HEK293 (cell line): ENCODE results near the gene CCDC170.

ENCODE experiments used
- CTCF ChIA-PET: fragments of 350-600 bp; formaldehyde crosslinking; extraction: SDS; loops from one replicate; lab custom pipeline; 2021; ENCODE audit warnings: antibody characterized with exemption; lab: Yijun Ruan, JAX
- POLR2A ChIA-PET: fragments of 300-600 bp; formaldehyde crosslinking; extraction: SDS; loops from one replicate; lab custom pipeline; 2020; ENCODE audit warnings: antibody characterized with exemption, inconsistent platforms; lab: Yijun Ruan, JAX
- H3K27ac ChIP-seq: fragments of 200-500 bp; sonication (Bioruptor generic); 2 replicates; pipeline ENCODE4 v1.5.1; 2014; ENCODE audit warnings: low read depth, low read length, control low read depth, inconsistent platforms; ENCODE audit errors: extremely low read depth
- H3K36me3 ChIP-seq, 2 experiments: fragments of 200-500 bp in 1 of 2; sonication (Bioruptor generic) in 1 of 2; 1 replicate in 1 of 2; 2 replicates in 1 of 2; pipeline ENCODE4 v1.5.1; 2014 to 2017; ENCODE audit warnings: inconsistent platforms in 2 of 2, low read length in 2 of 2; ENCODE audit not compliant: control insufficient read depth in 2 of 2, insufficient read depth in 1 of 2
- H3K4me1 ChIP-seq: fragments of 200-500 bp; sonication (Bioruptor generic); 2 replicates; pipeline ENCODE4 v1.5.1; 2014; ENCODE audit warnings: mild to moderate bottlenecking, low read length, inconsistent platforms; ENCODE audit not compliant: control insufficient read depth, insufficient read depth
- H3K4me3 ChIP-seq: 2 replicates; pipeline ENCODE4 v1.5.1; 2011; ENCODE audit warnings: low read depth, mild to moderate bottlenecking, control low read depth, low read length, moderate library complexity
- H3K9me3 ChIP-seq: fragments of 200-500 bp; sonication (Bioruptor generic); 2 replicates; pipeline ENCODE4 v1.5.1; 2014; ENCODE audit warnings: low read depth, low read length, inconsistent platforms; ENCODE audit not compliant: control insufficient read depth, insufficient read depth
- BCL11B ChIP-seq: fragments of 450-650 bp; formaldehyde crosslinking; IDR thresholded peaks from 2 replicates; pipeline ENCODE4 v1.5.1; 2016; ENCODE audit warnings: low read depth, missing biosample characterization, missing genetic modification characterization
- GLI2 ChIP-seq: fragments of 450-650 bp; formaldehyde crosslinking; IDR thresholded peaks from 2 replicates; pipeline ENCODE4; 2017; ENCODE audit warnings: missing biosample characterization, missing genetic modification characterization, low read depth, borderline replicate concordance
- KLF1 ChIP-seq: fragments of 450-650 bp; formaldehyde crosslinking; IDR thresholded peaks from 2 replicates; pipeline ENCODE4 v1.5.1; 2016; ENCODE audit warnings: missing biosample characterization, missing genetic modification characterization
- KLF7 ChIP-seq: fragments of 450-650 bp; formaldehyde crosslinking; IDR thresholded peaks from 2 replicates; pipeline ENCODE4 v1.5.1; 2016; ENCODE audit warnings: missing biosample characterization, missing genetic modification characterization, borderline replicate concordance
- SP7 ChIP-seq: fragments of 450-650 bp; formaldehyde crosslinking; IDR thresholded peaks from 2 replicates; pipeline ENCODE4 v1.5.1; 2016; ENCODE audit warnings: missing biosample characterization, missing genetic modification characterization
- ZEB2 ChIP-seq: fragments of 450-650 bp; formaldehyde crosslinking; IDR thresholded peaks from 2 replicates; pipeline ENCODE4 v1.5.1; 2016; ENCODE audit warnings: missing biosample characterization, missing genetic modification characterization
- ZNF138 ChIP-seq: fragments of 450-650 bp; formaldehyde crosslinking; IDR thresholded peaks from 2 replicates; pipeline ENCODE4 v1.5.1; 2016; ENCODE audit warnings: missing biosample characterization, missing genetic modification characterization, borderline replicate concordance
- ZNF140 ChIP-seq: fragments of 450-650 bp; formaldehyde crosslinking; IDR thresholded peaks from 2 replicates; pipeline ENCODE4 v1.5.1; 2016; ENCODE audit warnings: missing biosample characterization, missing genetic modification characterization
- ZNF2 ChIP-seq: fragments of 450-650 bp; formaldehyde crosslinking; IDR thresholded peaks from 2 replicates; pipeline ENCODE4 v1.5.1; 2016; ENCODE audit warnings: missing biosample characterization, missing genetic modification characterization
- ZNF311 ChIP-seq: fragments of 450-650 bp; formaldehyde crosslinking; IDR thresholded peaks from 2 replicates; pipeline ENCODE4 v1.5.1; 2017; ENCODE audit warnings: missing biosample characterization, missing genetic modification characterization, borderline replicate concordance
- ZNF366 ChIP-seq: fragments of 450-650 bp; formaldehyde crosslinking; conservative IDR thresholded peaks from 2 replicates; pipeline ENCODE4 v1.5.1; 2016; ENCODE audit warnings: missing biosample characterization, missing genetic modification characterization
- ZNF37A ChIP-seq: fragments of 450-650 bp; IDR thresholded peaks from 2 replicates; pipeline ENCODE4 v1.5.1; 2018; ENCODE audit warnings: missing biosample characterization, missing genetic modification characterization
- ZNF416 ChIP-seq: fragments of 450-650 bp; formaldehyde crosslinking; IDR thresholded peaks from 2 replicates; pipeline ENCODE4 v1.5.1; 2016; ENCODE audit warnings: missing biosample characterization, missing genetic modification characterization
- ZNF521 ChIP-seq: fragments of 450-650 bp; formaldehyde crosslinking; IDR thresholded peaks from 2 replicates; pipeline ENCODE4 v1.5.1; 2017; ENCODE audit warnings: missing biosample characterization, mild to moderate bottlenecking, missing genetic modification characterization
- ZNF530 ChIP-seq: fragments of 450-650 bp; formaldehyde crosslinking; IDR thresholded peaks from 2 replicates; pipeline ENCODE4 v1.5.1; 2016; ENCODE audit warnings: low read depth, missing biosample characterization, missing genetic modification characterization
- ZNF558 ChIP-seq: fragments of 450-650 bp; formaldehyde crosslinking; IDR thresholded peaks from 2 replicates; pipeline ENCODE4 v1.5.1; 2016; ENCODE audit warnings: missing biosample characterization, missing genetic modification characterization
- ZNF658 ChIP-seq: fragments of 450-650 bp; formaldehyde crosslinking; IDR thresholded peaks from 2 replicates; pipeline ENCODE4; 2016; ENCODE audit warnings: missing biosample characterization, missing genetic modification characterization
- ZNF792 ChIP-seq: fragments of 450-650 bp; formaldehyde crosslinking; IDR thresholded peaks from 2 replicates; pipeline ENCODE4 v1.5.1; 2016; ENCODE audit warnings: missing biosample characterization, missing genetic modification characterization
- ZNF837 ChIP-seq: fragments of 450-650 bp; formaldehyde crosslinking; IDR thresholded peaks from 2 replicates; pipeline ENCODE4 v1.5.1; 2016; ENCODE audit warnings: missing biosample characterization, missing genetic modification characterization
- ZSCAN16 ChIP-seq: fragments of 450-650 bp; formaldehyde crosslinking; IDR thresholded peaks from 2 replicates; pipeline ENCODE4 v1.5.1; 2016; ENCODE audit warnings: missing biosample characterization, missing genetic modification characterization
- ZXDB ChIP-seq: fragments of 450-650 bp; formaldehyde crosslinking; IDR thresholded peaks from 2 replicates; pipeline ENCODE4 v1.5.1; 2016; ENCODE audit warnings: missing biosample characterization, missing genetic modification characterization
- TF ChIP-seq, protein P1 (sequence below): fragments of 450-650 bp; formaldehyde crosslinking; IDR thresholded peaks from 2 replicates; pipeline ENCODE4 v1.5.1; 2016; ENCODE audit warnings: missing biosample characterization, missing genetic modification characterization
- TF ChIP-seq, protein P2 (sequence below): fragments of 450-650 bp; formaldehyde crosslinking; IDR thresholded peaks from 2 replicates; pipeline ENCODE4 v1.5.1; 2016; ENCODE audit warnings: missing biosample characterization, missing genetic modification characterization
- TF ChIP-seq, protein P3 (sequence below): fragments of 450-650 bp; formaldehyde crosslinking; IDR thresholded peaks from 2 replicates; pipeline ENCODE4 v1.5.1; 2016; ENCODE audit warnings: missing biosample characterization, missing genetic modification characterization
- TF ChIP-seq, protein P4 (sequence below): fragments of 450-650 bp; formaldehyde crosslinking; IDR thresholded peaks from 2 replicates; pipeline ENCODE4 v1.5.1; 2016; ENCODE audit warnings: missing biosample characterization, missing genetic modification characterization
- TF ChIP-seq, protein P5 (sequence below): sonication (generic); formaldehyde crosslinking; IDR thresholded peaks from 2 replicates; pipeline ENCODE4 v1.8.1; 2022; ENCODE audit warnings: mild to moderate bottlenecking, moderate library complexity, missing genetic modification reagents
- TF ChIP-seq, protein P6 (sequence below): fragments of 450-650 bp; formaldehyde crosslinking; IDR thresholded peaks from 2 replicates; pipeline ENCODE4 v1.5.1; 2017; ENCODE audit warnings: missing biosample characterization, missing genetic modification characterization

Gene CCDC170

DNA sequence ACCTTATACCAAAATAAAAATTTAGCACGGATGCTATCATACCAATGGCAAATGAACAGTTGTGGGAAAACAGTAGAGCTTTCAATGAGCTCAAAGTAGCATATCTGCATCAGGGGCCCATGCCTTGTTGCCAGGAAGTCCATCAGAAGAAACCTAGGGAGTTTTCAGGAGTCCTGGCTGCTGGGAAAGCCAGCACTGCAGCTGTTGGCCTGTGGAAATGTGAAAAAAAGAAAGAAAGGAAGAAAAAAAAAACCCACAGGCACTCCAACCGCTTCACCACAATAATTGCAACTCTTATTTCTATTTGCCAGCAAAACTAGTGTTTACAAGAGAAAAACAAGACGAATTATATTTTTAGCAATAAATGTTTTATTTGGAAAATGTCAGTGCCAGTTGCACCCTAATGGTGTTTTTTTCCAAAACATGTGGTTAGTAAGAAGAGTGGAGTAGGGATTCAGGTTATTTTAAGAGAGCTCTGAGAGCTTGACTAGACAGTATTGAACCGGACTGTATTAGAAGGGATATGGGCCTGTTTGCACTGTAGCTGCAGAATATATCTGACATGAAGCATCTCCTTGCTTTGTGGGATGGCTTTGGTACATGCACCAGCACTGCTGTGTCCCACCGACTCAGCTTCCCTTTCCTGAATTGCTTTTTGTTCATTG lies 137.3 kb downstream of the CCDC170 start:
- Histone ChIP-seq H3K9me3 (no peaks in the 10 kb centered on the region), H3K36me3 (no peaks in the 10 kb centered on the region), H3K4me3 (no peak overlapping the region), H3K4me1 (peaks cover 2% of the 10 kb centered on the region; the same call in 1 of the 2 replicates), H3K27ac (no peak overlapping the region)
- TF ChIP-seq ZXDB, result no peak
- no peak for TF ChIP-seq ZNF366
- TF ChIP-seq SP7 (tag by site-specific recombination), result no peak
- TF ChIP-seq ZNF416 (tag by site-specific recombination), result no peak
- no peak for TF ChIP-seq ZNF2 (tag by site-specific recombination)
- no peak for TF ChIP-seq ZEB2
- no peak for TF ChIP-seq ZNF792 (tag by site-specific recombination)
- TF ChIP-seq, protein P1, sequence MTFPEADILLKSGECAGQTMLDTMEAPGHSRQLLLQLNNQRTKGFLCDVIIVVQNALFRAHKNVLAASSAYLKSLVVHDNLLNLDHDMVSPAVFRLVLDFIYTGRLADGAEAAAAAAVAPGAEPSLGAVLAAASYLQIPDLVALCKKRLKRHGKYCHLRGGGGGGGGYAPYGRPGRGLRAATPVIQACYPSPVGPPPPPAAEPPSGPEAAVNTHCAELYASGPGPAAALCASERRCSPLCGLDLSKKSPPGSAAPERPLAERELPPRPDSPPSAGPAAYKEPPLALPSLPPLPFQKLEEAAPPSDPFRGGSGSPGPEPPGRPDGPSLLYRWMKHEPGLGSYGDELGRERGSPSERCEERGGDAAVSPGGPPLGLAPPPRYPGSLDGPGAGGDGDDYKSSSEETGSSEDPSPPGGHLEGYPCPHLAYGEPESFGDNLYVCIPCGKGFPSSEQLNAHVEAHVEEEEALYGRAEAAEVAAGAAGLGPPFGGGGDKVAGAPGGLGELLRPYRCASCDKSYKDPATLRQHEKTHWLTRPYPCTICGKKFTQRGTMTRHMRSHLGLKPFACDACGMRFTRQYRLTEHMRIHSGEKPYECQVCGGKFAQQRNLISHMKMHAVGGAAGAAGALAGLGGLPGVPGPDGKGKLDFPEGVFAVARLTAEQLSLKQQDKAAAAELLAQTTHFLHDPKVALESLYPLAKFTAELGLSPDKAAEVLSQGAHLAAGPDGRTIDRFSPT, result no peak
- no peak for TF ChIP-seq ZSCAN16 (tag by site-specific recombination)
- TF ChIP-seq, protein P2, sequence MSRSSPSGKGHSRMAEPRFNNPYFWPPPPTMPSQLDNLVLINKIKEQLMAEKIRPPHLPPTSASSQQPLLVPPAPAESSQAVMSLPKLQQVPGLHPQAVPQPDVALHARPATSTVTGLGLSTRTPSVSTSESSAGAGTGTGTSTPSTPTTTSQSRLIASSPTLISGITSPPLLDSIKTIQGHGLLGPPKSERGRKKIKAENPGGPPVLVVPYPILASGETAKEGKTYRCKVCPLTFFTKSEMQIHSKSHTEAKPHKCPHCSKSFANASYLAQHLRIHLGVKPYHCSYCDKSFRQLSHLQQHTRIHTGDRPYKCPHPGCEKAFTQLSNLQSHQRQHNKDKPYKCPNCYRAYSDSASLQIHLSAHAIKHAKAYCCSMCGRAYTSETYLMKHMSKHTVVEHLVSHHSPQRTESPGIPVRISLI (tag by site-specific recombination), result no peak
- no peak for TF ChIP-seq ZNF558
- TF ChIP-seq ZNF521 (tag by site-specific recombination), result no peak
- no peak for TF ChIP-seq ZNF530 (tag by site-specific recombination)
- POLR2A ChIA-PET, result no interaction called here
- CTCF ChIA-PET, result no interaction called here

DNA sequence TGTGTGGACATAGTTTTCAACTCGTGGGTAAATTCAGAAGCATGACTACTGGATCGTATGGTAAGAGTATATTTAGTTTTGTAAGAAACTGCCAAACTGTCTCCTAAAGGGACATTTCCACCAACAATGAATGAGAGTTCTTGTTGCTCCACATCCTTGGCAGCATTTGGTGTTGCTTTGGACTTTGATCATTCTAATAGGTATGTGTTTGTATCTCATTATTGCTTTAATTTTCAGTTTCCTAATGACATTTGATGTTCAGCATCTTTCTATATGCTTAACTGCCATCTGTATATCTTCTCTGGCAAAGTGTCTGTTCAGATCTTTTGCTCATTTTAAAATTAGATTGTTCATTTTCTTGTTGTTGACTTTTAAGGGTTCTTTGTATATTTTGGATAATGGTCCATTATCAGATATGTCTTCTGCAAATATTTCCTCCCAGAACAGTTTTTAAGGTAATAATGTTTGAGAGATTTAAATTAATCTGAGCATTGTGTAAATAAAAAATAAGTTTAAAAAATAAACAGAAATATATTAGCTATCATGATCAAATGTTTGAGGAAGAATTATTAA lies 138.7 kb downstream of the CCDC170 start:
- no peak overlapping the region for H3K4me3 ChIP-seq
- TF ChIP-seq, protein P3, sequence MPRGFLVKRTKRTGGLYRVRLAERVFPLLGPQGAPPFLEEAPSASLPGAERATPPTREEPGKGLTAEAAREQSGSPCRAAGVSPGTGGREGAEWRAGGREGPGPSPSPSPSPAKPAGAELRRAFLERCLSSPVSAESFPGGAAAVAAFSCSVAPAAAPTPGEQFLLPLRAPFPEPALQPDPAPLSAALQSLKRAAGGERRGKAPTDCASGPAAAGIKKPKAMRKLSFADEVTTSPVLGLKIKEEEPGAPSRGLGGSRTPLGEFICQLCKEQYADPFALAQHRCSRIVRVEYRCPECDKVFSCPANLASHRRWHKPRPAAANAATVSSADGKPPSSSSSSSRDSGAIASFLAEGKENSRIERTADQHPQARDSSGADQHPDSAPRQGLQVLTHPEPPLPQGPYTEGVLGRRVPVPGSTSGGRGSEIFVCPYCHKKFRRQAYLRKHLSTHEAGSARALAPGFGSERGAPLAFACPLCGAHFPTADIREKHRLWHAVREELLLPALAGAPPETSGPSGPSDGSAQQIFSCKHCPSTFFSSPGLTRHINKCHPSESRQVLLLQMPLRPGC, result no peak
- TF ChIP-seq GLI2 (tag by site-specific recombination), result no peak
- no peak for TF ChIP-seq KLF1 (tag by site-specific recombination)
- no peak for TF ChIP-seq KLF7 (tag by site-specific recombination)
- TF ChIP-seq, protein P4, sequence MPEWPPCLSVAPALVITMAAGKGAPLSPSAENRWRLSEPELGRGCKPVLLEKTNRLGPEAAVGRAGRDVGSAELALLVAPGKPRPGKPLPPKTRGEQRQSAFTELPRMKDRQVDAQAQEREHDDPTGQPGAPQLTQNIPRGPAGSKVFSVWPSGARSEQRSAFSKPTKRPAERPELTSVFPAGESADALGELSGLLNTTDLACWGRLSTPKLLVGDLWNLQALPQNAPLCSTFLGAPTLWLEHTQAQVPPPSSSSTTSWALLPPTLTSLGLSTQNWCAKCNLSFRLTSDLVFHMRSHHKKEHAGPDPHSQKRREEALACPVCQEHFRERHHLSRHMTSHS (tag by site-specific recombination), result no peak
- no peak for TF ChIP-seq BCL11B (tag by site-specific recombination)
- TF ChIP-seq, protein P5, sequence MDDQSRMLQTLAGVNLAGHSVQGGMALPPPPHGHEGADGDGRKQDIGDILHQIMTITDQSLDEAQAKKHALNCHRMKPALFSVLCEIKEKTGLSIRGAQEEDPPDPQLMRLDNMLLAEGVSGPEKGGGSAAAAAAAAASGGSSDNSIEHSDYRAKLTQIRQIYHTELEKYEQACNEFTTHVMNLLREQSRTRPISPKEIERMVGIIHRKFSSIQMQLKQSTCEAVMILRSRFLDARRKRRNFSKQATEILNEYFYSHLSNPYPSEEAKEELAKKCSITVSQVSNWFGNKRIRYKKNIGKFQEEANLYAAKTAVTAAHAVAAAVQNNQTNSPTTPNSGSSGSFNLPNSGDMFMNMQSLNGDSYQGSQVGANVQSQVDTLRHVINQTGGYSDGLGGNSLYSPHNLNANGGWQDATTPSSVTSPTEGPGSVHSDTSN (CRISPR knock-in tag), result no peak
- no peak for TF ChIP-seq SP7 (tag by site-specific recombination)
- TF ChIP-seq ZNF138, result no peak
- TF ChIP-seq, protein P6, sequence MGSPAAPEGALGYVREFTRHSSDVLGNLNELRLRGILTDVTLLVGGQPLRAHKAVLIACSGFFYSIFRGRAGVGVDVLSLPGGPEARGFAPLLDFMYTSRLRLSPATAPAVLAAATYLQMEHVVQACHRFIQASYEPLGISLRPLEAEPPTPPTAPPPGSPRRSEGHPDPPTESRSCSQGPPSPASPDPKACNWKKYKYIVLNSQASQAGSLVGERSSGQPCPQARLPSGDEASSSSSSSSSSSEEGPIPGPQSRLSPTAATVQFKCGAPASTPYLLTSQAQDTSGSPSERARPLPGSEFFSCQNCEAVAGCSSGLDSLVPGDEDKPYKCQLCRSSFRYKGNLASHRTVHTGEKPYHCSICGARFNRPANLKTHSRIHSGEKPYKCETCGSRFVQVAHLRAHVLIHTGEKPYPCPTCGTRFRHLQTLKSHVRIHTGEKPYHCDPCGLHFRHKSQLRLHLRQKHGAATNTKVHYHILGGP (tag by site-specific recombination), result no peak
- TF ChIP-seq ZNF37A (tag by site-specific recombination), result no peak
- TF ChIP-seq ZNF837, result no peak
- TF ChIP-seq ZNF140 (tag by site-specific recombination), result no peak
- TF ChIP-seq ZNF658 (tag by site-specific recombination), result no peak
- TF ChIP-seq ZNF366, result no peak
- no peak for TF ChIP-seq ZNF311 (tag by site-specific recombination)
- TF ChIP-seq, all 188 proteins: peak for 0
- no peaks in the 10 kb centered on the region for H3K9me3 ChIP-seq
- peaks cover 2% of the 10 kb centered on the region; the same call in 1 of the 2 replicates for H3K4me1 ChIP-seq
- CTCF ChIA-PET, result no interaction called here
- H3K36me3 ChIP-seq, result no peaks in the 10 kb centered on the region
- POLR2A ChIA-PET, result no interaction called here
- no peak overlapping the region for H3K27ac ChIP-seq
